Right hindlimb (tissue), 1 donor: Measurements from ENCODE around the gene ADGRB3.

Experiments
- DNase-seq: peaks from one replicate; pipeline ENCODE4 v3.0.0-alpha.2; 2018

Gene ADGRB3

GRCh38 chr6:68709091-68709490, 74.0 kb downstream of the ADGRB3 start:
- no peak for DNase-seq

- DNase-seq: no peak
Observed at GRCh38 chr6:68709882-68710281, 74.8 kb downstream of the ADGRB3 start.

GRCh38 chr6:68710496-68710895, 75.4 kb downstream of the ADGRB3 start:
- DNase-seq: no peak

- DNase-seq: no peak
Observed at GRCh38 chr6:68710916-68711315, 75.8 kb downstream of the ADGRB3 start.

GRCh38 chr6:68711386-68712000, 76.4 kb downstream of the ADGRB3 start:
- no peak for DNase-seq

- DNase-seq: no peak
Observed at GRCh38 chr6:68716620-68717019, 81.5 kb downstream of the ADGRB3 start.

GRCh38 chr6:68718385-68719073, 83.4 kb downstream of the ADGRB3 start:
- no peak for DNase-seq

- no peak for DNase-seq
Observed at GRCh38 chr6:68719761-68720160, 84.7 kb downstream of the ADGRB3 start.

GRCh38 chr6:68722891-68723527, 87.9 kb downstream of the ADGRB3 start:
- no peak for DNase-seq

GRCh38 chr6:68724060-68724459, 89.0 kb downstream of the ADGRB3 start:
- no peak for DNase-seq

- no peak for DNase-seq
Observed at GRCh38 chr6:68726337-68726736, 91.3 kb downstream of the ADGRB3 start.

GRCh38 chr6:68726992-68727391, 91.9 kb downstream of the ADGRB3 start:
- DNase-seq: no peak

- DNase-seq: no peak
Observed at GRCh38 chr6:68727699-68728098, 92.6 kb downstream of the ADGRB3 start.

- DNase-seq: no peak
Observed at GRCh38 chr6:68728159-68728979, 93.3 kb downstream of the ADGRB3 start.

GRCh38 chr6:68729377-68729903, 94.4 kb downstream of the ADGRB3 start:
- no peak for DNase-seq

GRCh38 chr6:68730291-68731054, 95.4 kb downstream of the ADGRB3 start:
- DNase-seq: no peak

- DNase-seq: no peak
Observed at GRCh38 chr6:68732423-68732822, 97.3 kb downstream of the ADGRB3 start.

GRCh38 chr6:68735866-68736265, 100.8 kb downstream of the ADGRB3 start:
- no peak for DNase-seq

- no peak for DNase-seq
Observed at GRCh38 chr6:68737061-68737460, 102.0 kb downstream of the ADGRB3 start.

GRCh38 chr6:68738039-68738438, 103.0 kb downstream of the ADGRB3 start:
- no peak for DNase-seq

GRCh38 chr6:68740828-68741500, 105.9 kb downstream of the ADGRB3 start:
- no peak for DNase-seq
